ENCODE measurements around the gene NEGR1. TPM values are rescaled to one million over a fixed set of nuclear protein-coding genes. Genes with fewer than 3 reads are reported as not detected.

Gene NEGR1
- total RNA-seq, 1 experiment from 2014 or later: 4.1 TPM

GRCh38 chr1:72322910-72323309 lies 40.6 kb upstream of the NEGR1 start:
- no peak overlapping the region for H3K27ac Mint-ChIP-seq (ENCODE audit: low read depth, unreplicated experiment)
- ChIA-PET POLR2A (no interaction called here), CTCF (no interaction called here)
- no peak for TF ChIP-seq CTCF (IDR thresholded peaks at IDR 0.05; ENCODE audit: unreplicated experiment)
- H3K9me3 Mint-ChIP-seq (ENCODE audit: unreplicated experiment): no peaks in the 10 kb centered on the region
- no peaks in the 10 kb centered on the region for H3K4me1 Mint-ChIP-seq (ENCODE audit: insufficient read depth, unreplicated experiment)
- no TSS peak for BruUV-seq (replicated peaks)
- intact Hi-C loops (cut with micrococcal nuclease): no loop called here
- no peak overlapping the region for H3K4me3 Mint-ChIP-seq (ENCODE audit: unreplicated experiment)
- no peaks in the 10 kb centered on the region for H3K36me3 Mint-ChIP-seq (ENCODE audit: insufficient read depth, unreplicated experiment)
- no peaks in the 10 kb centered on the region for H3K27me3 Mint-ChIP-seq (ENCODE audit: insufficient read depth, unreplicated experiment)
- DNase-seq (ENCODE audit: unreplicated experiment): no peak

- H3K4me1 Mint-ChIP-seq (ENCODE audit: insufficient read depth, unreplicated experiment): no peaks in the 10 kb centered on the region
- DNase-seq (ENCODE audit: unreplicated experiment): no peak
- no TSS peak for BruUV-seq (replicated peaks)
- no peaks in the 10 kb centered on the region for H3K9me3 Mint-ChIP-seq (ENCODE audit: unreplicated experiment)
- no peak for TF ChIP-seq CTCF (IDR thresholded peaks at IDR 0.05; ENCODE audit: unreplicated experiment)
- no peak overlapping the region for H3K4me3 Mint-ChIP-seq (ENCODE audit: unreplicated experiment)
- H3K27me3 Mint-ChIP-seq (ENCODE audit: insufficient read depth, unreplicated experiment): no peaks in the 10 kb centered on the region
- ChIA-PET POLR2A (interaction anchor here (1.7 kb wide), 1 partner anchor 12 kb away, joined by 7 read pairs; no protein-coding TSS in a partner anchor), CTCF (interaction anchor here (1.3 kb wide), 1 partner anchor 13 kb away, joined by 6 read pairs; no protein-coding TSS in a partner anchor)
- H3K27ac Mint-ChIP-seq (ENCODE audit: low read depth, unreplicated experiment): no peak overlapping the region
- intact Hi-C loops (cut with micrococcal nuclease): no loop called here
- no peaks in the 10 kb centered on the region for H3K36me3 Mint-ChIP-seq (ENCODE audit: insufficient read depth, unreplicated experiment)
Measured at GRCh38 chr1:72296501-72296900, 14.2 kb upstream of the NEGR1 start.

- no peaks in the 10 kb centered on the region for H3K4me1 Mint-ChIP-seq (ENCODE audit: insufficient read depth, unreplicated experiment)
- POLR2A ChIA-PET: no interaction called here
- BruUV-seq (replicated peaks): no TSS peak
- TF ChIP-seq CTCF (IDR thresholded peaks at IDR 0.05; ENCODE audit: unreplicated experiment): no peak
- CTCF ChIA-PET: interaction anchor here (0.6 kb wide), 1 partner anchor 9 kb away, joined by 3 read pairs; no protein-coding TSS in a partner anchor
- H3K36me3 Mint-ChIP-seq (ENCODE audit: insufficient read depth, unreplicated experiment): no peaks in the 10 kb centered on the region
- no peak overlapping the region for H3K27ac Mint-ChIP-seq (ENCODE audit: low read depth, unreplicated experiment)
- no peaks in the 10 kb centered on the region for H3K27me3 Mint-ChIP-seq (ENCODE audit: insufficient read depth, unreplicated experiment)
- H3K9me3 Mint-ChIP-seq (ENCODE audit: unreplicated experiment): no peaks in the 10 kb centered on the region
- DNase-seq (ENCODE audit: unreplicated experiment): no peak
- H3K4me3 Mint-ChIP-seq (ENCODE audit: unreplicated experiment): no peak overlapping the region
- intact Hi-C loops (cut with micrococcal nuclease): loop anchor here (10.0 kb wide), 3 partner anchors 116 to 306 kb away; no protein-coding TSS in a partner anchor
Measured at GRCh38 chr1:72288886-72289285, 6.5 kb upstream of the NEGR1 start.

GRCh38 chr1:72286401-72286800 lies 4.1 kb upstream of the NEGR1 start:
- TF ChIP-seq CTCF (IDR thresholded peaks at IDR 0.05; ENCODE audit: unreplicated experiment): no peak
- H3K27ac Mint-ChIP-seq (ENCODE audit: low read depth, unreplicated experiment): no peak overlapping the region
- H3K4me1 Mint-ChIP-seq (ENCODE audit: insufficient read depth, unreplicated experiment): peaks cover 6% of the 10 kb centered on the region
- no peak overlapping the region for H3K4me3 Mint-ChIP-seq (ENCODE audit: unreplicated experiment)
- no peaks in the 10 kb centered on the region for H3K27me3 Mint-ChIP-seq (ENCODE audit: insufficient read depth, unreplicated experiment)
- ChIA-PET POLR2A (no interaction called here), CTCF (interaction anchor here (0.6 to 1.7 kb wide), 3 partner anchors 111 to 337 kb away, joined by 3 to 4 read pairs (median 3); no protein-coding TSS in a partner anchor)
- intact Hi-C loops (cut with micrococcal nuclease): loop anchor here (10.0 kb wide), 3 partner anchors 118 to 308 kb away; no protein-coding TSS in a partner anchor
- BruUV-seq (replicated peaks): no TSS peak
- DNase-seq (ENCODE audit: unreplicated experiment): no peak
- H3K36me3 Mint-ChIP-seq (ENCODE audit: insufficient read depth, unreplicated experiment): no peaks in the 10 kb centered on the region
- no peaks in the 10 kb centered on the region for H3K9me3 Mint-ChIP-seq (ENCODE audit: unreplicated experiment)
